Upper lobe of left lung (tissue), 4 donors: ENCODE data around the gene OR2T2.
"Not testable (repeated sequence)": the region's sequence is repeated elsewhere in the genome, so short reads cannot be mapped to it uniquely, and the experiment has no call there.

Experiments used
- EP300 ChIP-seq, 4 donors: sonication (generic); formaldehyde crosslinking; IDR thresholded peaks; one replicate each; pipeline ENCODE4 v1.5.1; 2017; ENCODE audit warnings: antibody characterized with exemption in 4 of 4, control low read depth in 2 of 4
- POLR2A ChIP-seq, 4 donors: fragments of 450-650 bp; IDR thresholded peaks; one replicate each; pipeline ENCODE4 v1.5.1; 2016 to 2017; ENCODE audit warnings: antibody characterized with exemption in 4 of 4, mild to moderate bottlenecking in 2 of 4
- TF ChIP-seq, protein P1 (sequence below), 6 experiments: fragments of 450-650 bp in 4 of 6; fragments of 200-600 bp in 2 of 6; sonication (generic) in 2 of 6; IDR thresholded peaks; one replicate each; pipeline ENCODE4 v1.5.1; 2016 to 2019; ENCODE audit warnings: antibody characterized with exemption in 6 of 6

DNA sequence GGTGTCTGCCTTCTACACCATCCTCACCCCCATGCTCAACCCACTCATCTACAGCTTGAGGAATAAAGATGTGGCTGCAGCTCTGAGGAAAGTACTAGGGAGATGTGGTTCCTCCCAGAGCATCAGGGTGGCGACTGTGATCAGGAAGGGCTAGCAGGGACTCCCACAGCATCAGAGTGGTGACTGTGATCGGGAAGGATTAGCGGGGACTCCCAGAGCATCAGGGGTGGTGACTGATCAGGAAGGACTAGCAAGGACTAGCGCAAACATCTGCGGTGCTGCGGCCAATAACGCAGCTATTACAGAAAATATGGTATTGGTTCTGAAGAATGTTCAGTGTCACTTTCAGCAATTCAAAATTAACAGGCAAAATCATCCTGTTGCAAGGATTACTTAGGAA, 8.2 kb downstream of the OR2T2 start:
- TF ChIP-seq, protein P1, sequence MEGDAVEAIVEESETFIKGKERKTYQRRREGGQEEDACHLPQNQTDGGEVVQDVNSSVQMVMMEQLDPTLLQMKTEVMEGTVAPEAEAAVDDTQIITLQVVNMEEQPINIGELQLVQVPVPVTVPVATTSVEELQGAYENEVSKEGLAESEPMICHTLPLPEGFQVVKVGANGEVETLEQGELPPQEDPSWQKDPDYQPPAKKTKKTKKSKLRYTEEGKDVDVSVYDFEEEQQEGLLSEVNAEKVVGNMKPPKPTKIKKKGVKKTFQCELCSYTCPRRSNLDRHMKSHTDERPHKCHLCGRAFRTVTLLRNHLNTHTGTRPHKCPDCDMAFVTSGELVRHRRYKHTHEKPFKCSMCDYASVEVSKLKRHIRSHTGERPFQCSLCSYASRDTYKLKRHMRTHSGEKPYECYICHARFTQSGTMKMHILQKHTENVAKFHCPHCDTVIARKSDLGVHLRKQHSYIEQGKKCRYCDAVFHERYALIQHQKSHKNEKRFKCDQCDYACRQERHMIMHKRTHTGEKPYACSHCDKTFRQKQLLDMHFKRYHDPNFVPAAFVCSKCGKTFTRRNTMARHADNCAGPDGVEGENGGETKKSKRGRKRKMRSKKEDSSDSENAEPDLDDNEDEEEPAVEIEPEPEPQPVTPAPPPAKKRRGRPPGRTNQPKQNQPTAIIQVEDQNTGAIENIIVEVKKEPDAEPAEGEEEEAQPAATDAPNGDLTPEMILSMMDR (IDR thresholded peaks at IDR 0.05) = not testable (repeated sequence)
- not testable (repeated sequence) for TF ChIP-seq POLR2A, EP300 (IDR thresholded peaks at IDR 0.05)
